K562 (cell line): ENCODE measurements around the gene SLC25A1. TPM values are rescaled to one million over a fixed set of nuclear protein-coding genes. Genes with fewer than 3 reads are reported as not detected.
A peak's percentile ranks its signal among the peaks of the same experiment; 100 is the strongest.

ENCODE experiments used
- CC2D1A ChIP-seq: fragments of 450-650 bp; IDR thresholded peaks from 2 replicates; pipeline ENCODE4 v1.6.1; 2017; ENCODE audit warnings: mild to moderate bottlenecking
- DDX20 ChIP-seq: fragments of 450-650 bp; IDR thresholded peaks from 2 replicates; pipeline ENCODE4 v1.6.1; 2016; ENCODE audit warnings: missing genetic modification characterization, low read depth, mild to moderate bottlenecking, missing compliant biosample characterization, moderate library complexity
- E2F1 ChIP-seq: sonication (generic); formaldehyde crosslinking; IDR thresholded peaks from 2 replicates; pipeline ENCODE4 v1.8.1; 2023; ENCODE audit warnings: mild to moderate bottlenecking, missing genetic modification reagents, moderate library complexity
- ELF4 ChIP-seq: fragments of 450-650 bp; formaldehyde crosslinking; IDR thresholded peaks from 2 replicates; pipeline ENCODE4 v1.4.0; 2022; ENCODE audit warnings: missing genetic modification characterization
- GABPB2 ChIP-seq: fragments of 250-450 bp; sonication (Bioruptor Pico); conservative IDR thresholded peaks from 2 replicates; pipeline ENCODE4 v1.5.1; 2021; ENCODE audit warnings: mild to moderate bottlenecking
- HDAC6 ChIP-seq: IDR thresholded peaks from 2 replicates; pipeline ENCODE4 v1.6.1; 2012; ENCODE audit warnings: low read depth, mild to moderate bottlenecking, control low read depth, inconsistent platforms, low read length, moderate library complexity
- HLTF ChIP-seq: fragments of 450-650 bp; IDR thresholded peaks from 2 replicates; pipeline ENCODE4 v1.6.1; 2016
- MYC ChIP-seq, 2 experiments: fragments of 250-450 bp in 1 of 2; sonication (Bioruptor Pico) in 1 of 2; IDR thresholded peaks; 2 replicates each; pipeline versions ENCODE4 v1.5.1 to v1.6.1; 2012 to 2021; ENCODE audit warnings: low read depth in 2 of 2, borderline replicate concordance in 1 of 2, improper control_type of control experiment in 1 of 2, low read length in 1 of 2, mild to moderate bottlenecking in 1 of 2, moderate library complexity in 1 of 2
- NR2F6 ChIP-seq: fragments of 450-650 bp; formaldehyde crosslinking; IDR thresholded peaks from 2 replicates; pipeline ENCODE4 v1.4.0; 2020; ENCODE audit warnings: mild to moderate bottlenecking
- NR4A1 ChIP-seq, 2 experiments: fragments of 250-450 bp in 1 of 2; fragments of 450-650 bp in 1 of 2; sonication (Bioruptor Pico) in 1 of 2; IDR thresholded peaks; 2 replicates each; pipeline versions ENCODE4 v1.4.0 to v1.6.1; 2016 to 2020; ENCODE audit warnings: mild to moderate bottlenecking in 2 of 2, missing compliant biosample characterization in 1 of 2, missing genetic modification characterization in 1 of 2, moderate library complexity in 1 of 2
- NRF1 ChIP-seq, 2 experiments: fragments of 450-650 bp; IDR thresholded peaks in 1 of 2; conservative IDR thresholded peaks in 1 of 2; 2 replicates each; pipeline ENCODE4 v1.6.1; 2014; ENCODE audit warnings: mild to moderate bottlenecking in 2 of 2
- RHOXF2B ChIP-seq: fragments of 250-450 bp; sonication (Bioruptor Pico); conservative IDR thresholded peaks from 2 replicates; pipeline ENCODE4 v1.5.1; 2021
- SIN3A ChIP-seq, 2 experiments: fragments of 150-350 bp in 1 of 2; IDR thresholded peaks; 2 replicates each; pipeline ENCODE4 v1.6.1; 2011 to 2016; ENCODE audit warnings: borderline replicate concordance in 2 of 2, low read depth in 2 of 2, low read length in 2 of 2, mild to moderate bottlenecking in 2 of 2, moderate library complexity in 2 of 2; ENCODE audit not compliant: control insufficient read depth in 1 of 2
- SRF ChIP-seq, 2 experiments: fragments of 250-450, 450-650 bp in 1 of 2; sonication (Bioruptor Pico) in 1 of 2; sonication (generic) in 1 of 2; formaldehyde crosslinking; IDR thresholded peaks; 2 replicates each; pipeline versions ENCODE4 v1.5.0 to v1.5.1; 2020 to 2022; ENCODE audit warnings: mild to moderate bottlenecking in 1 of 2, missing genetic modification reagents in 1 of 2
- SUPT5H ChIP-seq: fragments of 450-650 bp; IDR thresholded peaks from 2 replicates; pipeline ENCODE4 v1.6.1; 2016
- ZNF121 ChIP-seq: sonication (generic); formaldehyde crosslinking; conservative IDR thresholded peaks from 2 replicates; pipeline ENCODE4 v1.8.0; 2022; ENCODE audit warnings: missing genetic modification reagents
- ZNF124 ChIP-seq: sonication (generic); formaldehyde crosslinking; IDR thresholded peaks from 2 replicates; pipeline ENCODE4 v1.8.1; 2022; ENCODE audit warnings: missing genetic modification reagents
- ZNF146 ChIP-seq: IDR thresholded peaks from one replicate; pipeline ENCODE4 v1.6.1; 2018; ENCODE audit warnings: missing compliant biosample characterization; ENCODE audit not compliant: unreplicated experiment
- ZNF217 ChIP-seq: sonication (generic); formaldehyde crosslinking; IDR thresholded peaks from 2 replicates; pipeline ENCODE4 v1.8.0; 2022; ENCODE audit warnings: mild to moderate bottlenecking, missing genetic modification reagents
- ZNF224 ChIP-seq: sonication (generic); formaldehyde crosslinking; IDR thresholded peaks from 2 replicates; pipeline ENCODE4 v1.8.0; 2022; ENCODE audit warnings: mild to moderate bottlenecking, missing genetic modification reagents
- ZNF57 ChIP-seq: fragments of 450-650 bp; formaldehyde crosslinking; IDR thresholded peaks from 2 replicates; pipeline ENCODE4 v1.4.0; 2020; ENCODE audit warnings: mild to moderate bottlenecking, moderate library complexity
- ZNF583 ChIP-seq: fragments of 250-450 bp; sonication (Bioruptor Pico); IDR thresholded peaks from 2 replicates; pipeline ENCODE4 v1.4.0; 2020
- polyA plus RNA-seq, 8 experiments: library from polyadenylated mRNA; depleted of rRNA in 4 of 8; stranded (reverse) in 5 of 8; unstranded in 3 of 8; fragments of >200 nt; fragmentation: Nextera tagmentation in 2 of 8; fragmentation: Illumina TruSeq in 1 of 8; extraction: Ambion mirVana in 2 of 8; extraction: Trizol in 1 of 8; gene quantifications; 2 replicates each; pipeline versions ENCODE4 v1.2.1 to v1.2.3, GENCODE V29; 2011 to 2014; ENCODE audit warnings: inconsistent platforms in 1 of 8, missing spikeins in 1 of 8
- total RNA-seq, 7 experiments: library from RNA; depleted of rRNA in 6 of 7; stranded (reverse); fragments of >200 nt in 6 of 7; fragmentation: Illumina TruSeq in 2 of 7; extraction: Trizol in 2 of 7; gene quantifications; 2 replicates each; pipeline versions ENCODE4 v1.2.1 to v1.2.3, GENCODE V29; 2011 to 2021; ENCODE audit warnings: low replicate concordance in 1 of 7
- TF ChIP-seq, protein P1 (sequence below): fragments of 250-450 bp; sonication (Bioruptor Pico); IDR thresholded peaks from 2 replicates; pipeline ENCODE4 v1.4.0; 2020; ENCODE audit warnings: borderline replicate concordance
- TF ChIP-seq, protein P2 (sequence below): sonication (generic); formaldehyde crosslinking; IDR thresholded peaks from 2 replicates; pipeline ENCODE4 v1.9.0; 2022; ENCODE audit warnings: mild to moderate bottlenecking, missing genetic modification reagents
- TF ChIP-seq, protein P3 (sequence below): fragments of 250-450 bp; sonication (Bioruptor Pico); IDR thresholded peaks from 2 replicates; pipeline ENCODE4 v1.4.0; 2020; ENCODE audit warnings: mild to moderate bottlenecking

SLC25A1 gene
- total and polyA plus RNA-seq, 9 of the 15 experiments (the other 6 are each of a cell fraction or from before 2014, with no cell fraction given) = 11.0 to 408 (median 110) TPM

GRCh38 chr22:19176732-19177131 is 1.8 kb downstream of the SLC25A1 start (continued):
- TF ChIP-seq, protein P1, sequence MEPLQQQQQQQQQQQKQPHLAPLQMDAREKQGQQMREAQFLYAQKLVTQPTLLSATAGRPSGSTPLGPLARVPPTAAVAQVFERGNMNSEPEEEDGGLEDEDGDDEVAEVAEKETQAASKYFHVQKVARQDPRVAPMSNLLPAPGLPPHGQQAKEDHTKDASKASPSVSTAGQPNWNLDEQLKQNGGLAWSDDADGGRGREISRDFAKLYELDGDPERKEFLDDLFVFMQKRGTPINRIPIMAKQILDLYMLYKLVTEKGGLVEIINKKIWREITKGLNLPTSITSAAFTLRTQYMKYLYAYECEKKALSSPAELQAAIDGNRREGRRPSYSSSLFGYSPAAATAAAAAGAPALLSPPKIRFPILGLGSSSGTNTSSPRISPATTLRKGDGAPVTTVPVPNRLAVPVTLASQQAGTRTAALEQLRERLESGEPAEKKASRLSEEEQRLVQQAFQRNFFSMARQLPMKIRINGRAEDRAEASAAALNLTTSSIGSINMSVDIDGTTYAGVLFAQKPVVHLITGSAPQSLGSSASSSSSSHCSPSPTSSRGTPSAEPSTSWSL (CRISPR knock-in tag) = peak; percentile 92; the same call in 1 of the 2 replicates
- TF ChIP-seq GABPB2 (peak; percentile 65; the same call in 1 of the 2 replicates), ZNF146 (CRISPR knock-in tag) (no peak), SIN3A (IDR thresholded peaks at IDR 0.05; ENCODE audit: borderline replicate concordance in 2 of 2, control insufficient read depth in 1 of 2, low read depth in 2 of 2, low read length in 2 of 2) (peak in 1 of 2 experiments; percentile 37; a peak in 1 of 4 replicates), E2F1 (CRISPR knock-in tag) (0 out of 2 replicates have a peak, but pooled peaks have one; percentile 6), ZNF57 (CRISPR knock-in tag) (0 out of 2 replicates have a peak, but pooled peaks have one; percentile 40), SUPT5H (no peak), NRF1 (conservative IDR thresholded peaks at IDR 0.05 in 1 of 2, IDR thresholded peaks at IDR 0.05 in 1 of 2) (no peak), ZNF224 (CRISPR knock-in tag) (no peak), ZNF217 (CRISPR knock-in tag) (no peak), MYC (IDR thresholded peaks at IDR 0.05; ENCODE audit: low read depth, low read length) (no peak), MYC (CRISPR knock-in tag; IDR thresholded peaks at IDR 0.05; ENCODE audit: borderline replicate concordance, low read depth) (peak; percentile 44; the same call in 1 of the 2 replicates), SRF (CRISPR knock-in tag; IDR thresholded peaks at IDR 0.05) (peak in 1 of 2 experiments; percentile 61; a peak in 2 of 4 replicates), ZNF583 (CRISPR knock-in tag) (0 out of 2 replicates have a peak, but pooled peaks have one; percentile 44), NR2F6 (peak; percentile 84), ELF4 (CRISPR knock-in tag) (0 out of 2 replicates have a peak, but pooled peaks have one; percentile 64), DDX20 (tag) (no peak), NR4A1 (CRISPR knock-in tag; IDR thresholded peaks at IDR 0.05) (peak; percentile 81; the same call in 1 of the 2 replicates), NR4A1 (tag; IDR thresholded peaks at IDR 0.05) (no peak), HLTF (no peak), CC2D1A (no peak), ZNF124 (CRISPR knock-in tag) (no peak), HDAC6 (peak; percentile 90), RHOXF2B (CRISPR knock-in tag) (peak; percentile 67; the same call in 1 of the 2 replicates), ZNF121 (CRISPR knock-in tag) (no peak)
- TF ChIP-seq, protein P2, sequence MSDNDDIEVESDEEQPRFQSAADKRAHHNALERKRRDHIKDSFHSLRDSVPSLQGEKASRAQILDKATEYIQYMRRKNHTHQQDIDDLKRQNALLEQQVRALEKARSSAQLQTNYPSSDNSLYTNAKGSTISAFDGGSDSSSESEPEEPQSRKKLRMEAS (CRISPR knock-in tag) = no peak
- TF ChIP-seq, protein P3, sequence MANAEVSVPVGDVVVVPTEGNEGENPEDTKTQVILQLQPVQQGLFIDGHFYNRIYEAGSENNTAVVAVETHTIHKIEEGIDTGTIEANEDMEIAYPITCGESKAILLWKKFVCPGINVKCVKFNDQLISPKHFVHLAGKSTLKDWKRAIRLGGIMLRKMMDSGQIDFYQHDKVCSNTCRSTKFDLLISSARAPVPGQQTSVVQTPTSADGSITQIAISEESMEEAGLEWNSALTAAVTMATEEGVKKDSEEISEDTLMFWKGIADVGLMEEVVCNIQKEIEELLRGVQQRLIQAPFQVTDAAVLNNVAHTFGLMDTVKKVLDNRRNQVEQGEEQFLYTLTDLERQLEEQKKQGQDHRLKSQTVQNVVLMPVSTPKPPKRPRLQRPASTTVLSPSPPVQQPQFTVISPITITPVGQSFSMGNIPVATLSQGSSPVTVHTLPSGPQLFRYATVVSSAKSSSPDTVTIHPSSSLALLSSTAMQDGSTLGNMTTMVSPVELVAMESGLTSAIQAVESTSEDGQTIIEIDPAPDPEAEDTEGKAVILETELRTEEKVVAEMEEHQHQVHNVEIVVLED = no peak
